Measurements from ENCODE around the gene FLOT2.
"Not testable (repeated sequence)": the region's sequence is repeated elsewhere in the genome, so short reads cannot be mapped to it uniquely, and the experiment has no call there.

The FLOT2 gene

GRCh38 chr17:28912938-28913333 is 15.4 kb upstream of the FLOT2 start:
- DNase-seq: no peak

GRCh38 chr17:28912281-28912937 is 14.9 kb upstream of the FLOT2 start:
- DNase-seq: no peak

- no peak for DNase-seq
Observed at GRCh38 chr17:28911411-28912045, 14.0 kb upstream of the FLOT2 start.

GRCh38 chr17:28910534-28910933 is 13.0 kb upstream of the FLOT2 start:
- no peak for DNase-seq

GRCh38 chr17:28908640-28909167 is 11.2 kb upstream of the FLOT2 start:
- no peak for DNase-seq

GRCh38 chr17:28907709-28908475 is 10.4 kb upstream of the FLOT2 start:
- no peak for DNase-seq

- DNase-seq: no peak
Observed at GRCh38 chr17:28906706-28907438, 9.3 kb upstream of the FLOT2 start.

GRCh38 chr17:28906276-28906675 is 8.7 kb upstream of the FLOT2 start:
- DNase-seq: no peak

- no peak for DNase-seq
Observed at GRCh38 chr17:28904800-28905199, 7.3 kb upstream of the FLOT2 start.

- DNase-seq: not testable (repeated sequence)
Observed at GRCh38 chr17:28903546-28903841, 6.0 kb upstream of the FLOT2 start.

GRCh38 chr17:28902819-28903545 is 5.4 kb upstream of the FLOT2 start, which contains the start of gene DHRS13:
Gene DHRS13 (minus strand): TSS chr17:28903079. CDS start chr17:28902944, 135 bp downstream.
- peak; percentile 97 for DNase-seq

GRCh38 chr17:28901866-28902818 is 4.6 kb upstream of the FLOT2 start:
- DNase-seq: peak; percentile 87

- DNase-seq: no peak
Observed at GRCh38 chr17:28900986-28901726, 3.6 kb upstream of the FLOT2 start.

GRCh38 chr17:28899212-28899815 is 1.8 kb upstream of the FLOT2 start:
- DNase-seq: no peak

GRCh38 chr17:28898527-28898955 is 1.0 kb upstream of the FLOT2 start:
- no peak for DNase-seq

- DNase-seq: peak; percentile 70
Observed at GRCh38 chr17:28897769-28898526, 415 bp upstream of the FLOT2 start.

GRCh38 chr17:28896491-28896883 is 1.0 kb downstream of the FLOT2 start:
- peak; percentile 45 for DNase-seq

GRCh38 chr17:28895794-28896447 is 1.6 kb downstream of the FLOT2 start:
- no peak for DNase-seq
